RCC 7860 (cell line): ENCODE data around the gene MATCAP1.

ENCODE experiments used
- DNase-seq: peaks from one replicate; pipeline ENCODE4 v3.0.0-alpha.2; 2015; ENCODE audit warnings: low spot score
- FAIRE-seq: peaks from 2 replicates; lab custom pipeline; 2012; peaks lifted over from hg19 to GRCh38; lab: Jason Lieb, UNC

MATCAP1 gene

DNA sequence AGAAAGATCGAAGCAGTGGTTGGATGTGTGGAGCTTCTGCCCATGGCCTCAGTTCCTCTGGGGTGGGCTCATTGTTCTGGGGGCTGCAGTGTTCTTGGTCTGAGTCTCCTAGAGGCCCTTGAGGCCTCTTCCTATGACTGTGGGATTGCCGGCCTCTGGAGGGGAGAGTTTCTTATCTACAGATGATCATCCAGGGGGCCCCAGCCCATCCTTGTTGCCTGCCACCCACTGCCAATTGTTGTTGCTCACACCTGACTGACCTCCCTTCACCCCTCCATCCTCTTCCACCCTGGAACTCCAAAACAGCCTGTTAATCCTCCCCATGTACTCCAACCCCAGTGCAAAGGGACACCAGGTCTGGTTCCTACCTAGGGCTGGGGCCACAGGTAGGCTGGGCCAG, 38.8 kb downstream of the MATCAP1 start:
- FAIRE-seq (no peak), DNase-seq (no peak)

DNA sequence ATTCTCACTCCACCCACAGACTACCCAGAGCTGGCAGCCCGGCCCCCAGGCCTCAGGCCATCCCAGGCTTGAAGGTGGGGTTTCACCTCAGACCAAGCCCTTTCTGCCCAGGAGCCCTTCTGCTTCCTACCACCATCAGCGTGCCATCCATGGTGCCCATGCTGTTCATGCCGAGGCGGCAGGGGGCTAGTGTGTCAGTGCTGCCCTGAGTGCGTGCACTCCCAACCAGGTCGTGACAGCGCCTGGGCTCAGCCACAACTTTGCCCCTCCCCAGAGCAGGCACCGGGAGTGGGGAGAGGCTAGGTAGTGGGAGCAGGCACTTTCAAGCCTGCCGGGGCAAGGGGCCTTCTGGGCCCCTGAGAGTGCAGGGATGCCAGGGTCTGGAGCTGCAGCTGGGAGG, 41.4 kb downstream of the MATCAP1 start:
- DNase-seq = no peak
- no peak for FAIRE-seq

DNA sequence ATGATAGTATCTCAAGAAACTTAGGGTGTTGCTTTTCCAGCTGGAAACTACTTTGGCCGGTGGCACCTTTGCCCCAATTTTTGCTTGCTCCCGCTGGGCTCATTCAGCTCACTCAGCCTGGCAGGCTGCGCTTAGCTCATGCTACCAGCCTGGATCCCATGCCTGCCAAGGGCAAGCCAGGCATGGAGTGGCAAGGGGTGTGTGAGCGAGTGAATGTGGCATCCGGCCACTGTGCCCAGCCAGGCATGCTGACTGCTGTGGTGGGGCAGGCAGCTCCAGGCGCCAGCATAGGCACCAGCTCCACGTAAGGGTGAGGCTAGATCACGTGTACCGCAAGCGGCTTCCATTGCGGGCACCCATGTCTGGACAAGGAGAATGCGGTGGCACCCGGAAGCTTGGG, 42.4 kb downstream of the MATCAP1 start:
- FAIRE-seq (no peak), DNase-seq (no peak)

DNA sequence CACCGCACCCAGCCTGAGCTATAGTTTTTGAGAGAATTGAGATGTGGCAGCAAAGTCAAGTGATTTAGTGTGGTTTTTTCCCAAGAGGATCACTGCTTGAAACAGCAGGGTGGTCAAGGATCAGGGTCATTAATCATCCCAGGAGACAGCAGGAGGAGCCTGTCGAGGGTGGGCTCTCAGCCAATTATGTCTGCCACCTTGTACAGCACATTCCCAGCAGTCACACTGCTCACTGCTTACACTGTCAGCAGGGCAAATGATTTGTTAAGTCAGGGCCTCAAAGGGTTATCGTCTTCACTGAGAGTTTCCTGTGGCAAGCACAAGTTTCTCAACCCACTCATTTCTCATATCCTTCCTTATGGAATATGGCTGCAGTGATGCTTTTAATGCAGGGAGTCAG, 46.2 kb downstream of the MATCAP1 start:
- peak; percentile 64 for DNase-seq

DNA sequence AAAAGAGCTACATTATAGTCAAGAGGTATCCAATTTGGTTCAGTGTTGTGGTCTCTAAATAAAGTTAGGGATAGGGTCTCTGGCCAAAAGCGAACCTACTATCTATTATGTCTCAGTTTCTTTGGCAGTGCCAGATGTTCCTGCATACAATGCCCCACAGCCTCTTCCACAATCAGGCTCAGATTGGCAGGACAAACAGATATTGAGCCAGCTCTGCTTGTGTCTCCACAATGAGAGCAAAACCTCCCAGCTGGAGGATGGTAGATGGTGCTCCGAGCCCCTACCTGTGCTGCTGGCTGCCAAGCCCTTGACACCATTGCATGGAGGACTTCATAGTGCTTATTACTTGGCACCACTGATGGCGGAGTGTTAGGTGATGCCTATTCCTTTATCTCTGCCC, 54.3 kb downstream of the MATCAP1 start:
- DNase-seq = no peak
- no peak for FAIRE-seq

More for the DNA sequence above, 46.2 kb downstream of the MATCAP1 start:
- FAIRE-seq = no peak

DNA sequence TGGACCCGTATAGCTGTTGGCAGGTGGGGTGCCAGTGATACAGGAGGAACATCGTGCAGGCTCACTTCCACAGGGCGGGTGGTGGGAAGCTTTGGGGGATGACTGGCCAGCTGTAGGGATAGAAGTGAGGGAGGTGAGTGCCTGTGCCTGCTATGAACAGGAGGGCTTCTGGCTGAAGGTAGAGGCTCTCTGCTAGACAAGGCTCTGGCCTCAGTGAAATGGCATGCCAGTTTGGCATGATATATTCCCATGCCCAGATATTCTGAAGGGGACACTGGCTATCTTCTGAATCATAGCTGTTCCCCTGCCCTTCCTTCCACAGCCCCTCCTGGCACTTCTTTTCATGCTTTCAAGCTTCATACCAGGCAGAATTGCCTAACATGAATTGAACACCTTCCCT, 54.9 kb downstream of the MATCAP1 start:
- FAIRE-seq (no peak), DNase-seq (no peak)

DNA sequence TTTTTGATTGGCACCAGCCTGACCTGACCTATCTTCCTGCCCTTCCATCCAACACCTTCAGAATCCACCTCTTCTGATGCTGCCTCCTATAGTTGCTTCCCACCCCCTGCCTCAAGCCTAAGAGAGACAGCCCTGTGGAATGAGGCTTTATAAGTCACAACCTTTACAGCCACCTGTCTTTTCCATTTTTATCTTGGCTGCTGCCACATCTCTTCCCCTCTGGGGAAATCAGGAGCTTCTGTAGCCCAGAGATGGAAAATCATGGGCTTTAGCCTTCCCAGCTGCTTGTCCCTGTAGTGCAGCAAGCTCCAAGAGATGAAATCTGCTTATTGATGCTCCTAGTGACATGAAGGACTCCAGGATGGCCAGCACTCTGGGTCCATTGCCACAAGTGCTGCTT, 55.3 kb downstream of the MATCAP1 start:
- FAIRE-seq = no peak
- DNase-seq = no peak
